Liver (tissue), 2 donors: ENCODE measurements around the gene BZW2.

ENCODE experiments used
- RAD21 ChIP-seq, 2 donors: IDR thresholded peaks; 2 replicates each; pipeline ENCODE4 v1.6.1; 2016; ENCODE audit warnings: antibody characterized with exemption in 2 of 2, mild to moderate bottlenecking in 2 of 2
- TAF1 ChIP-seq: conservative IDR thresholded peaks from 2 replicates; pipeline ENCODE4 v1.6.1; 2016; ENCODE audit warnings: antibody characterized with exemption, mild to moderate bottlenecking
- donor health status: healthy.

GRCh38 chr7:16660702-16661464 lies 14.9 kb downstream of the BZW2 start:
- no peak for TF ChIP-seq TAF1
- TF ChIP-seq RAD21 (IDR thresholded peaks at IDR 0.05) = no peak
